ENCODE results near the gene OTULIN.
A peak's percentile ranks its signal among the peaks of the same experiment; 100 is the strongest.

The OTULIN gene

DNA sequence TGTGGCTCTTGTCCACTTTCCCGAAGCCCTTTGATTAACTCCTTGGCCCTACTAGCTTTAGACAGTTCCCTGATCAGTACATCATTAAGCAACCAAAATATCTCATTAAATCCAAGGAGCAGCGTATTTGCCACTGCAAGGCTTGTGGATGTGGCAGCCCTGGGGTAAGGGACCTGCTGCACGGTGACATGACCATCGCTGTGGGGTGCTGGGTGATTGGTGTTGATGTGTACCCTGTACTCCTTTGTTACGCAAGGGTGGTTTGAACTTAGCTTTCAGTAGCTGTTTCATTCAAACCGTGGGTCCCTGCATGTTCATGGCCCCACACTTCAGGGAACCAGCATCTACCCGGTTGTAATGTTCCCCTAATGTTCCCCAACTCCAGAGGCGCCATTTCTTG is 41.0 kb downstream of the OTULIN start (continued):
- TF ChIP-seq CSRNP3 (CRISPR knock-in tag; IDR thresholded peaks at IDR 0.05) (no peak), CSDC2 (CRISPR knock-in tag; IDR thresholded peaks at IDR 0.05) (no peak), ISL1 (CRISPR knock-in tag; IDR thresholded peaks at IDR 0.05) (no peak)
- TF ChIP-seq, protein P1, sequence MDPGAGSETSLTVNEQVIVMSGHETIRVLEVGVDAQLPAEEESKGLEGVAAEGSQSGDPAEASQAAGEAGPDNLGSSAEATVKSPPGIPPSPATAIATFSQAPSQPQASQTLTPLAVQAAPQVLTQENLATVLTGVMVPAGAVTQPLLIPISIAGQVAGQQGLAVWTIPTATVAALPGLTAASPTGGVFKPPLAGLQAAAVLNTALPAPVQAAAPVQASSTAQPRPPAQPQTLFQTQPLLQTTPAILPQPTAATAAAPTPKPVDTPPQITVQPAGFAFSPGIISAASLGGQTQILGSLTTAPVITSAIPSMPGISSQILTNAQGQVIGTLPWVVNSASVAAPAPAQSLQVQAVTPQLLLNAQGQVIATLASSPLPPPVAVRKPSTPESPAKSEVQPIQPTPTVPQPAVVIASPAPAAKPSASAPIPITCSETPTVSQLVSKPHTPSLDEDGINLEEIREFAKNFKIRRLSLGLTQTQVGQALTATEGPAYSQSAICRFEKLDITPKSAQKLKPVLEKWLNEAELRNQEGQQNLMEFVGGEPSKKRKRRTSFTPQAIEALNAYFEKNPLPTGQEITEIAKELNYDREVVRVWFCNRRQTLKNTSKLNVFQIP (CRISPR knock-in tag; IDR thresholded peaks at IDR 0.05; ENCODE audit: borderline replicate concordance, low read depth) = no peak

GRCh38 chr5:14706615-14707021 is 42.1 kb downstream of the OTULIN start:
- TF ChIP-seq PPARA (CRISPR knock-in tag; IDR thresholded peaks at IDR 0.05; ENCODE audit: borderline replicate concordance) (no peak), SNAI2 (CRISPR knock-in tag; IDR thresholded peaks at IDR 0.05) (no peak), BACH2 (CRISPR knock-in tag; IDR thresholded peaks at IDR 0.05; ENCODE audit: borderline replicate concordance) (no peak), TOX (CRISPR knock-in tag; IDR thresholded peaks at IDR 0.05; ENCODE audit: borderline replicate concordance) (no peak), ESRRG (CRISPR knock-in tag; IDR thresholded peaks at IDR 0.05) (no peak), ZNF565 (CRISPR knock-in tag; conservative IDR thresholded peaks at IDR 0.05; ENCODE audit: low read depth) (no peak), GLIS3 (CRISPR knock-in tag; IDR thresholded peaks at IDR 0.05) (no peak), OSR1 (CRISPR knock-in tag; IDR thresholded peaks at IDR 0.05) (no peak), ZFP30 (CRISPR knock-in tag; IDR thresholded peaks at IDR 0.05) (no peak), TSHZ2 (CRISPR knock-in tag; IDR thresholded peaks at IDR 0.05) (no peak), CSRNP3 (CRISPR knock-in tag; IDR thresholded peaks at IDR 0.05) (no peak), ZC3H10 (CRISPR knock-in tag; IDR thresholded peaks at IDR 0.05) (no peak), ZFP3 (CRISPR knock-in tag; IDR thresholded peaks at IDR 0.05) (no peak), ZNF70 (CRISPR knock-in tag; IDR thresholded peaks at IDR 0.05) (no peak), ISL1 (CRISPR knock-in tag; IDR thresholded peaks at IDR 0.05) (no peak), RARB (CRISPR knock-in tag; IDR thresholded peaks at IDR 0.05) (no peak)
- TF ChIP-seq, protein P1 (CRISPR knock-in tag; IDR thresholded peaks at IDR 0.05; ENCODE audit: borderline replicate concordance, low read depth) = no peak
- ATAC-seq = peak; percentile 79

DNA sequence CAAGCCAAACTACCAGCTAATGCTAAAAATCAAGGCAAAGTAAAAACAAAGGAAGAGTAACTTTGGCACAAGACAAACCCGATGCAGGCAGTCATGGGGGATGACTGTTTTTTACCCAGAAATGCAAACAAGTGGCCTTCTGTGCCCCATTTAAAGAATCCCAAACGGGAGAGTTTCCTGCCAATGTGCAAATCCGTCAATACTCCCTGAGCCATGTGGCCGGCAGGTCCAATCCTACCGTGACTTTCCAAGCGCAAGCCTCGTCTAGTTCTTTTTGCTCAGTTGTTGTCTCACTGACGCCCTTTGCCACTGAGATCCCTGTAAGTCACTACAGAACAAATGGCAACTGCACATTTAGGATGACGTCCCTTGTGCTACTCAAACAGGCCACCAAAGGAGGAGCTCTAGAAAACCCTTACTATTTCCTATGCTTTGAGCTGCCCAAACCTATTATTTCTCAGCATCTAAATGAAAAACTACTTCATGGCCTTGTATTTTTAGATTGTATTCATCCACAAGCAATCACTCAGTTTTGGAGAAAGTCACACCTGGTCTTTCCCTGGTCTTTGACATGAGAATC is 43.4 kb downstream of the OTULIN start:
- no peak for ATAC-seq
- TF ChIP-seq ZFP3 (CRISPR knock-in tag; IDR thresholded peaks at IDR 0.05) (no peak), OSR1 (CRISPR knock-in tag; IDR thresholded peaks at IDR 0.05) (no peak), BACH2 (CRISPR knock-in tag; IDR thresholded peaks at IDR 0.05; ENCODE audit: borderline replicate concordance) (no peak), ISL1 (CRISPR knock-in tag; IDR thresholded peaks at IDR 0.05) (no peak), RARB (CRISPR knock-in tag; IDR thresholded peaks at IDR 0.05) (no peak), ZC3H10 (CRISPR knock-in tag; IDR thresholded peaks at IDR 0.05) (no peak), TCF4 (CRISPR knock-in tag; IDR thresholded peaks at IDR 0.05; ENCODE audit: borderline replicate concordance) (no peak), ZNF8 (CRISPR knock-in tag; IDR thresholded peaks at IDR 0.05) (no peak), CSRNP3 (CRISPR knock-in tag; IDR thresholded peaks at IDR 0.05) (no peak), ZNF565 (CRISPR knock-in tag; conservative IDR thresholded peaks at IDR 0.05; ENCODE audit: low read depth) (no peak), CSDC2 (CRISPR knock-in tag; IDR thresholded peaks at IDR 0.05) (no peak), ZFP30 (CRISPR knock-in tag; IDR thresholded peaks at IDR 0.05) (no peak), ESRRG (CRISPR knock-in tag; IDR thresholded peaks at IDR 0.05) (no peak), TOX (CRISPR knock-in tag; IDR thresholded peaks at IDR 0.05; ENCODE audit: borderline replicate concordance) (no peak), SNAI2 (CRISPR knock-in tag; IDR thresholded peaks at IDR 0.05) (no peak), GLIS3 (CRISPR knock-in tag; IDR thresholded peaks at IDR 0.05) (no peak)
- TF ChIP-seq, protein P2, sequence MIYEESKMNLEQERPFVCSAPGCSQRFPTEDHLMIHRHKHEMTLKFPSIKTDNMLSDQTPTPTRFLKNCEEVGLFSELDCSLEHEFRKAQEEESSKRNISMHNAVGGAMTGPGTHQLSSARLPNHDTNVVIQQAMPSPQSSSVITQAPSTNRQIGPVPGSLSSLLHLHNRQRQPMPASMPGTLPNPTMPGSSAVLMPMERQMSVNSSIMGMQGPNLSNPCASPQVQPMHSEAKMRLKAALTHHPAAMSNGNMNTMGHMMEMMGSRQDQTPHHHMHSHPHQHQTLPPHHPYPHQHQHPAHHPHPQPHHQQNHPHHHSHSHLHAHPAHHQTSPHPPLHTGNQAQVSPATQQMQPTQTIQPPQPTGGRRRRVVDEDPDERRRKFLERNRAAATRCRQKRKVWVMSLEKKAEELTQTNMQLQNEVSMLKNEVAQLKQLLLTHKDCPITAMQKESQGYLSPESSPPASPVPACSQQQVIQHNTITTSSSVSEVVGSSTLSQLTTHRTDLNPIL (CRISPR knock-in tag; IDR thresholded peaks at IDR 0.05; ENCODE audit: low read depth) = no peak
- TF ChIP-seq, protein P3, sequence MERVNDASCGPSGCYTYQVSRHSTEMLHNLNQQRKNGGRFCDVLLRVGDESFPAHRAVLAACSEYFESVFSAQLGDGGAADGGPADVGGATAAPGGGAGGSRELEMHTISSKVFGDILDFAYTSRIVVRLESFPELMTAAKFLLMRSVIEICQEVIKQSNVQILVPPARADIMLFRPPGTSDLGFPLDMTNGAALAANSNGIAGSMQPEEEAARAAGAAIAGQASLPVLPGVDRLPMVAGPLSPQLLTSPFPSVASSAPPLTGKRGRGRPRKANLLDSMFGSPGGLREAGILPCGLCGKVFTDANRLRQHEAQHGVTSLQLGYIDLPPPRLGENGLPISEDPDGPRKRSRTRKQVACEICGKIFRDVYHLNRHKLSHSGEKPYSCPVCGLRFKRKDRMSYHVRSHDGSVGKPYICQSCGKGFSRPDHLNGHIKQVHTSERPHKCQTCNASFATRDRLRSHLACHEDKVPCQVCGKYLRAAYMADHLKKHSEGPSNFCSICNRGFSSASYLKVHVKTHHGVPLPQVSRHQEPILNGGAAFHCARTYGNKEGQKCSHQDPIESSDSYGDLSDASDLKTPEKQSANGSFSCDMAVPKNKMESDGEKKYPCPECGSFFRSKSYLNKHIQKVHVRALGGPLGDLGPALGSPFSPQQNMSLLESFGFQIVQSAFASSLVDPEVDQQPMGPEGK (CRISPR knock-in tag; IDR thresholded peaks at IDR 0.05; ENCODE audit: borderline replicate concordance) = no peak

All from SK-N-SH treated with all-trans-retinoic acid at 6 μM for 48 hours (cell line).